ENCODE results near the gene SGMS1.

DNA sequence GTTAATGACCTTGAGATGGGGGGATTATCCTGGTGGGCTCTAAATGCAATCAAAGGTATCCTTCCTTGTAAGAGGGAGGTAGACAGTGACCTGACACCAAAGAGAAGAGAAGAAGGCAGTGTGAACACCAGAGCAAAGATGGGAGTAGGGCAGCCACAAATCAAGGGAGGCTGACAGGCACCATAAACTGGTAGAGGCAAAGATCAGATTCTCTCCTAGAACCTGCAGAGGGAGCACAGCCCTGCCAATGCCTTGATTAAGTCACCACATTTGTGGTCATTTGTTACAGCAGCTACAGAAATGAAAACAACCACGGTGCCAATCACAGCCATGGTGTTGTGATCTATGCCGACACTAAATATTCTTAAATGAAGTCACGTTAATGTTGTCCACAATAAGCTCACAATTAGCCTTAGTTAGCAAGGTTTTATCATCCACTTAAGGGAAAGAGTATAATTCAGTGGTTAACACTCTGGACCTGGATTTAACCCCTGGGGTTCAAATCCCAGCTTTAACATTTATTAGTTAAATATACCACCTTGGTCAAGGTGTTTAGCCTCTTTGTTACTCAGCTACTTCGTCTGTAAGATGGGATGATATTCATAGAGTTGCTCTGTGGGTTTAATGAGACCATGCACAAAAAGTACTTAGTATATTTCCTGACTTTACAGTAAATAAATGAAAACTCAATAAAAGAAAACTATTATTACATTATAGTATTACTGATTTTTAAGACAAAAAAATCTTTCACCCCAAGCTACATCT, 70.8 kb downstream of the SGMS1 start:
- TF ChIP-seq, protein P1, sequence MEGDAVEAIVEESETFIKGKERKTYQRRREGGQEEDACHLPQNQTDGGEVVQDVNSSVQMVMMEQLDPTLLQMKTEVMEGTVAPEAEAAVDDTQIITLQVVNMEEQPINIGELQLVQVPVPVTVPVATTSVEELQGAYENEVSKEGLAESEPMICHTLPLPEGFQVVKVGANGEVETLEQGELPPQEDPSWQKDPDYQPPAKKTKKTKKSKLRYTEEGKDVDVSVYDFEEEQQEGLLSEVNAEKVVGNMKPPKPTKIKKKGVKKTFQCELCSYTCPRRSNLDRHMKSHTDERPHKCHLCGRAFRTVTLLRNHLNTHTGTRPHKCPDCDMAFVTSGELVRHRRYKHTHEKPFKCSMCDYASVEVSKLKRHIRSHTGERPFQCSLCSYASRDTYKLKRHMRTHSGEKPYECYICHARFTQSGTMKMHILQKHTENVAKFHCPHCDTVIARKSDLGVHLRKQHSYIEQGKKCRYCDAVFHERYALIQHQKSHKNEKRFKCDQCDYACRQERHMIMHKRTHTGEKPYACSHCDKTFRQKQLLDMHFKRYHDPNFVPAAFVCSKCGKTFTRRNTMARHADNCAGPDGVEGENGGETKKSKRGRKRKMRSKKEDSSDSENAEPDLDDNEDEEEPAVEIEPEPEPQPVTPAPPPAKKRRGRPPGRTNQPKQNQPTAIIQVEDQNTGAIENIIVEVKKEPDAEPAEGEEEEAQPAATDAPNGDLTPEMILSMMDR (IDR thresholded peaks at IDR 0.05) = no peak
- TF ChIP-seq POLR2A (IDR thresholded peaks at IDR 0.05) = no peak

Data from prostate gland (tissue), 2 donors.